ENCODE data around the gene LY9. TPM values are rescaled to one million over a fixed set of nuclear protein-coding genes. Genes with fewer than 3 reads are reported as not detected.

LY9 gene
- total and polyA plus RNA-seq, 2 experiments from 2014 or later: not detected

- no peaks in the 10 kb centered on the region for H3K4me1 Mint-ChIP-seq
- H3K4me3 Mint-ChIP-seq: no peak overlapping the region
- Histone ChIP-seq H3K36me3 (ENCODE audit: insufficient read depth) (no peaks in the 10 kb centered on the region), H3K4me3 (no peak overlapping the region), H4K20me1 (replicated peaks; ENCODE audit: insufficient read depth) (no peaks in the 10 kb centered on the region), H3K27me3 (ENCODE audit: insufficient read depth) (no peaks in the 10 kb centered on the region), H3K4me2 (no peak overlapping the region), H3K27ac (ENCODE audit: low read depth) (no peak overlapping the region), H3K9me2 (ENCODE audit: insufficient read depth) (peaks cover 5% of the 10 kb centered on the region), H3K79me2 (replicated peaks; ENCODE audit: insufficient read depth) (no peaks in the 10 kb centered on the region), H3F3A (replicated peaks; ENCODE audit: low read depth) (no peaks in the 10 kb centered on the region), H2AFZ (no peak overlapping the region; the same call in 1 of the 2 replicates), H3K4me1 (ENCODE audit: insufficient read depth) (no peaks in the 10 kb centered on the region)
- H3K36me3 Mint-ChIP-seq (ENCODE audit: low read depth): no peaks in the 10 kb centered on the region
- DNase-seq (ENCODE audit: low spot score) (no peak), ATAC-seq (no peak)
- TF ChIP-seq ZNF331 (CRISPR knock-in tag; IDR thresholded peaks at IDR 0.05; ENCODE audit: low read depth): peak; percentile 73
- TF ChIP-seq ZNF114 (CRISPR knock-in tag; IDR thresholded peaks at IDR 0.05): no peak
- H3K9me3 Mint-ChIP-seq: no peaks in the 10 kb centered on the region
- peaks cover 3% of the 10 kb centered on the region for H3K27me3 Mint-ChIP-seq (ENCODE audit: insufficient read depth, low read depth, poor library complexity)
- H3K27ac Mint-ChIP-seq: no peak overlapping the region
Measured at GRCh38 chr1:160844447-160845232, 48.7 kb downstream of the LY9 start.

- TF ChIP-seq ZNF114 (CRISPR knock-in tag; IDR thresholded peaks at IDR 0.05): no peak
- no peak for TF ChIP-seq REST (IDR thresholded peaks at IDR 0.05; ENCODE audit: unreplicated experiment)
- no peak for TF ChIP-seq ZNF462 (CRISPR knock-in tag; IDR thresholded peaks at IDR 0.05)
- no peak for TF ChIP-seq JUNB (IDR thresholded peaks at IDR 0.05; ENCODE audit: unreplicated experiment)
- no peak for TF ChIP-seq ZNF331 (CRISPR knock-in tag; IDR thresholded peaks at IDR 0.05; ENCODE audit: low read depth)
- TF ChIP-seq NANOG (IDR thresholded peaks at IDR 0.05; ENCODE audit: borderline replicate concordance): no peak
- Histone ChIP-seq H3K4me3 (no peak overlapping the region), H3K4me2 (no peak overlapping the region), H3F3A (replicated peaks; ENCODE audit: low read depth) (no peaks in the 10 kb centered on the region), H3K36me3 (ENCODE audit: insufficient read depth) (no peaks in the 10 kb centered on the region), H3K27ac (ENCODE audit: low read depth) (no peak overlapping the region), H3K27me3 (ENCODE audit: insufficient read depth) (no peaks in the 10 kb centered on the region), H4K20me1 (replicated peaks; ENCODE audit: insufficient read depth) (no peaks in the 10 kb centered on the region), H2AFZ (peak overlapping the region; percentile 52; the same call in 1 of the 2 replicates), H3K79me2 (replicated peaks; ENCODE audit: insufficient read depth) (no peaks in the 10 kb centered on the region), H3K9me2 (ENCODE audit: insufficient read depth) (peaks cover 5% of the 10 kb centered on the region), H3K4me1 (ENCODE audit: insufficient read depth) (no peaks in the 10 kb centered on the region)
- no peak overlapping the region for H3K27ac Mint-ChIP-seq
- no peaks in the 10 kb centered on the region for H3K4me1 Mint-ChIP-seq
- H3K4me3 Mint-ChIP-seq: no peak overlapping the region
- no peak for DNase-seq (ENCODE audit: low spot score)
- peaks cover 3% of the 10 kb centered on the region for H3K27me3 Mint-ChIP-seq (ENCODE audit: insufficient read depth, low read depth, poor library complexity)
- H3K9me3 Mint-ChIP-seq: no peaks in the 10 kb centered on the region
- no peaks in the 10 kb centered on the region for H3K36me3 Mint-ChIP-seq (ENCODE audit: low read depth)
- ATAC-seq: no peak
Measured at GRCh38 chr1:160846281-160846680, 50.3 kb downstream of the LY9 start.

Data from GM23338 (cell line).